Thymus (tissue), 11 donors: ENCODE measurements around the gene SESN2. TPM values are rescaled to one million over a fixed set of nuclear protein-coding genes. Genes with fewer than 3 reads are reported as not detected.

Experiments used
- DNase-seq, 9 donors: peaks; one replicate each; pipeline ENCODE4 v3.0.0-alpha.2; 2013; ENCODE audit warnings: low spot score in 9 of 9, low read depth in 6 of 9, missing footprints in 1 of 9
- H3K27ac ChIP-seq, 2 donors: one replicate each; pipeline ENCODE4 v1.5.1; 2013; ENCODE audit warnings: control low read depth in 1 of 2, low read depth in 1 of 2, low read length in 1 of 2, mild to moderate bottlenecking in 1 of 2, moderate library complexity in 1 of 2
- H3K27me3 ChIP-seq, 2 donors: one replicate each; pipeline ENCODE4 v1.5.1; 2013; ENCODE audit warnings: low read length in 1 of 2; ENCODE audit not compliant: control insufficient read depth in 2 of 2, insufficient read depth in 1 of 2
- H3K36me3 ChIP-seq, 2 donors: one replicate each; pipeline ENCODE4 v1.5.1; 2013; ENCODE audit warnings: low read length in 1 of 2, mild to moderate bottlenecking in 1 of 2, moderate library complexity in 1 of 2; ENCODE audit not compliant: control insufficient read depth in 2 of 2, insufficient read depth in 2 of 2
- H3K4me1 ChIP-seq, 2 donors: one replicate each; pipeline ENCODE4 v1.5.1; 2013; ENCODE audit warnings: low read length in 2 of 2; ENCODE audit not compliant: control insufficient read depth in 2 of 2, insufficient read depth in 2 of 2
- H3K4me3 ChIP-seq, 2 donors: one replicate each; pipeline ENCODE4 v1.5.1; 2013; ENCODE audit warnings: low read length in 2 of 2, control low read depth in 1 of 2, mild to moderate bottlenecking in 1 of 2
- H3K9me3 ChIP-seq, 2 donors: one replicate each; pipeline ENCODE4 v1.5.1; 2013; ENCODE audit warnings: low read length in 1 of 2, mild to moderate bottlenecking in 1 of 2; ENCODE audit not compliant: control insufficient read depth in 2 of 2, insufficient read depth in 1 of 2
- WGBS: extraction: QIAGEN DNeasy Blood & Tissue Kit; methylation state at CpG from one replicate; pipeline ENCODE4 v1.1.7; 2013; 5-methylcytosine and 5-hydroxymethylcytosine counted together
- polyA plus RNA-seq: library from polyadenylated mRNA; stranded (reverse); fragments of 200-250 nt; gene quantifications from one replicate; pipeline ENCODE4 v1.2.3, GENCODE V29; 2013
- total RNA-seq: library from RNA; stranded (reverse); fragments of 120-200 nt; gene quantifications from one replicate; pipeline ENCODE4 v1.2.4, GENCODE V29; 2013
- donor health status: healthy.

SESN2 gene
- total and polyA plus RNA-seq, 2 donors = 4.0 to 6.7 TPM

GRCh38 chr1:28247612-28248272, 11.6 kb upstream of the SESN2 start:
- peak overlapping the region; percentile 19 to 69 for H3K4me3 ChIP-seq
- no peaks in the 10 kb centered on the region for H3K9me3 ChIP-seq
- H3K4me1 ChIP-seq = peaks cover 17 to 47% of the 10 kb centered on the region in 2 donors
- peaks cover 0 to 3% of the 10 kb centered on the region in 2 donors for H3K36me3 ChIP-seq
- H3K27me3 ChIP-seq = no peaks in the 10 kb centered on the region
- no peak for DNase-seq
- H3K27ac ChIP-seq = peak overlapping the region; percentile 94
- WGBS = 77% methylated on average over 11 of the region's 11 CpGs

GRCh38 chr1:28248273-28249012, 10.9 kb upstream of the SESN2 start:
- H3K4me3 ChIP-seq = peak overlapping the region; percentile 6 to 17
- H3K27me3 ChIP-seq = no peaks in the 10 kb centered on the region
- H3K4me1 ChIP-seq = peaks cover 17 to 44% of the 10 kb centered on the region in 2 donors
- H3K9me3 ChIP-seq = no peaks in the 10 kb centered on the region
- DNase-seq = peak in 8 of 9 donors; percentile 67 to 94 (median 87)
- H3K36me3 ChIP-seq = peaks cover 0 to 3% of the 10 kb centered on the region in 2 donors
- WGBS = 8% methylated on average over 12 of the region's 12 CpGs
- peak overlapping the region; percentile 94 for H3K27ac ChIP-seq

GRCh38 chr1:28249013-28249865, 10.1 kb upstream of the SESN2 start:
- Histone ChIP-seq H3K4me1 (peaks cover 17 to 36% of the 10 kb centered on the region in 2 donors), H3K27me3 (no peaks in the 10 kb centered on the region), H3K36me3 (no peaks in the 10 kb centered on the region), H3K4me3 (peak overlapping the region; percentile 6 to 17), H3K9me3 (no peaks in the 10 kb centered on the region), H3K27ac (peak overlapping the region in 1 of 2 donors; percentile 94)
- WGBS = 39% methylated on average over 3 of the region's 3 CpGs
- peak in 3 of 9 donors; percentile 28 to 65 (median 43) for DNase-seq

- DNase-seq = no peak
- no peaks in the 10 kb centered on the region for H3K9me3 ChIP-seq
- 84% methylated on average over 4 of the region's 4 CpGs for WGBS
- no peaks in the 10 kb centered on the region for H3K27me3 ChIP-seq
- no peaks in the 10 kb centered on the region for H3K36me3 ChIP-seq
- peaks cover 15 to 29% of the 10 kb centered on the region in 2 donors for H3K4me1 ChIP-seq
- no peak overlapping the region for H3K4me3 ChIP-seq
- H3K27ac ChIP-seq = no peak overlapping the region
Measured at GRCh38 chr1:28249866-28250295, 9.4 kb upstream of the SESN2 start.

GRCh38 chr1:28256197-28256827, 3.0 kb upstream of the SESN2 start:
- 72% methylated on average over 6 of the region's 6 CpGs for WGBS
- Histone ChIP-seq H3K4me3 (no peak overlapping the region), H3K4me1 (peaks cover 9 to 32% of the 10 kb centered on the region in 2 donors), H3K27me3 (peaks cover 14 to 20% of the 10 kb centered on the region in 2 donors), H3K27ac (peak overlapping the region in 1 of 2 donors; percentile 1), H3K9me3 (no peaks in the 10 kb centered on the region), H3K36me3 (peaks cover 0 to 3% of the 10 kb centered on the region in 2 donors)
- DNase-seq = peak in 1 of 9 donors; percentile 47

- over 99% methylated on average over 4 of the region's 4 CpGs for WGBS
Measured at GRCh38 chr1:28257736-28258135, 1.6 kb upstream of the SESN2 start.

GRCh38 chr1:28258628-28259251, 578 bp upstream of the SESN2 start:
- WGBS = 31% methylated on average over 12 of the region's 12 CpGs

More at GRCh38 chr1:28257736-28258135, 1.6 kb upstream of the SESN2 start:
- H3K27ac ChIP-seq = no peak overlapping the region
- H3K27me3 ChIP-seq = peaks cover 15 to 27% of the 10 kb centered on the region in 2 donors
- no peak overlapping the region for H3K4me3 ChIP-seq
- peaks cover 9 to 32% of the 10 kb centered on the region in 2 donors for H3K4me1 ChIP-seq
- H3K36me3 ChIP-seq = peaks cover 0 to 3% of the 10 kb centered on the region in 2 donors
- no peaks in the 10 kb centered on the region for H3K9me3 ChIP-seq
- DNase-seq = no peak

More at GRCh38 chr1:28258628-28259251, 578 bp upstream of the SESN2 start:
- no peaks in the 10 kb centered on the region for H3K9me3 ChIP-seq
- H3K27me3 ChIP-seq = peaks cover 15 to 31% of the 10 kb centered on the region in 2 donors
- H3K4me1 ChIP-seq = peaks cover 9 to 32% of the 10 kb centered on the region in 2 donors
- H3K27ac ChIP-seq = peak overlapping the region in 1 of 2 donors; percentile 31
- H3K4me3 ChIP-seq = peak overlapping the region; percentile 18 to 92
- peaks cover 0 to 3% of the 10 kb centered on the region in 2 donors for H3K36me3 ChIP-seq
- DNase-seq = no peak
